ENCODE data around the gene MEIKIN. TPM values are rescaled to one million over a fixed set of nuclear protein-coding genes. Genes with fewer than 3 reads are reported as not detected.

MEIKIN gene
- total RNA-seq, 2 donors from 2014 or later = 0.19 TPM; not detected in 1

DNA sequence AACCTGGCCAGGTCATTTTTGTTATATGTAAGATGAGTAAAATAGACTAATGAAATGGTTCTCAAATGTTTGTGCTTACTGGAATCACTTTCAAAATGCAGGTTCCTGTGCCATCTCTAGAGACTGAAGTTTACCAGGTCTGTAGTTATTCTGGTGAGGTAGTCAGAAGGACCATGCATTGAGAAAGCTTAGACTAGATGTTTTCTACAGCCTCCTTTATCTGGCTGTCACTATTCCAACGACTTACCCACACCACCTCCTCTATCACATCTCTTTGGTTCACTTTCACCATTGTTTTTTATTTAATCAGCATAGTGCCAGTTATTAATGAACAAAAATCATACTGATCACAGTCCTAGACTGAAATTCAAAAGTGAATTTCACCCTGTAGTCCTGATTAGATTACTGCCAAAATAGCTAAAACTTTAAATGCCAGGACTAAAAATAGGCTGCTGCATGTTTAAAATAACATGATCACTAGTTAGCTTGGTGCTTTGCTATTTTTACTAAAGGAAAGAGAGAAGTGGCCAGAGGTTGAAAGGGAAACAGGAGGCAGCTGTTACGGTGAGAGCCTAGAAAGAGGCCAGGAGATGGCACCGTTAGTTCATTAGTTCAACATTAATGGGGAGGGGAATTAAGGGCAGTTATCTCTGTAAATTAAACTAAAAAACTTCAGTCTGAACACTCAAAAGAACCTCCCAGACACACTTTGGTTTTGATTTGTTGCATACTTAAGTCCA lies 134.8 kb downstream of the MEIKIN start:
- H3K36me3 Mint-ChIP-seq (ENCODE audit: insufficient read depth in 2 of 2) = no peaks in the 10 kb centered on the region
- H3K4me3 Mint-ChIP-seq = no peak overlapping the region
- ATAC-seq (replicated peaks in 1 of 2) (no peak), DNase-seq (no peak)
- H3K4me1 Mint-ChIP-seq (ENCODE audit: low read depth) = no peaks in the 10 kb centered on the region
- H3K27me3 Mint-ChIP-seq (ENCODE audit: low read depth) = no peaks in the 10 kb centered on the region
- no peak overlapping the region for H3K27ac Mint-ChIP-seq
- no peaks in the 10 kb centered on the region for H3K9me3 Mint-ChIP-seq

DNA sequence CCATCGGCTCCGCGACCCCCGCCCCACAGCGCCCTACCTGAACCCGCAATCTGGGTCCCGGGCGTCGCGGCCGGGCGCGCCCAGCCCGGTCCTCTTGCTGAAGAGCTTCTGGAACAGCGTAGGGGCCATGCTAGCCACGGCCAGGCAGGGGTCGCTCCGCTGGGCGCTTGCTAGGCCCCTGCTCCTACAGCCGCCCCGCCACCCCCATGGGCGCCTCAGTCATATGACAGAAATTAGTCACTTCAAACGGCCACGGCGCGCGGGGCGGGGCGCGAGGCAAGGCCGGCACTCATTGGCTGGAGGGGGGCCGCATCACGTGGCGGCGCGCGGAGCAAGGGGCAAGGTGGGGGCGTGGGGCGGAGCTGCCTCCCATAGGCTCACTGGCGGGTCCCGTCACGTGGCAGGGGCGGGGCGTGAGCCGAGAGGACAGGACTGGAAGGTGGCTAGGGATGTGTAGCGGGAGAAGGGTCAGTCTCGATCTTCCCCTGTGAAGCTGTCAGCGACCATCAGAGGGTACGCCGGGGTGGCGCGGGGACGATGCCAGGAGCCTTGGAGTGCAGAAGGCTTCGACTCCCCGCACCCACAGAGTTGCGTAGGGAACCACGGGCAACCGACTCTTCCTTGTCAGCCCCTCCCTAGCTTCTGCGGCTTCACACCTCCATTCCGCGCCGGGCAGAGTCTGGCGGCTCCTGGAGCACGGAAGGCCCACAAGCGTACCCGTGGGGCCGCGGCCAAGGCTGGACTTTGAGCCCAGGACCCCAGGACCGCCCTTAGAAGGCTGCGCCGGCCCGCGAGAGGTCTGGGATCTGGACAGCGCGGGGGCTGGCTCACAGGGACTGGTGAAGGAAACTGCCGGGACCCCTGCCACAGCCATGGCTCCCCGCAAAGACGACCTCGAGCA lies 148.4 kb downstream of the MEIKIN start, which contains the start of gene FNIP1:
TSS of gene FNIP1 (minus strand) at position 225 of the 901 bp plus-strand sequence. CDS start at position 129, 96 bp downstream.
- Mint-ChIP-seq H3K36me3 (ENCODE audit: insufficient read depth in 2 of 2) (peaks cover 2 to 5% of the 10 kb centered on the region in 2 donors), H3K9me3 (no peaks in the 10 kb centered on the region), H3K4me1 (ENCODE audit: low read depth) (peaks cover 37% of the 10 kb centered on the region), H3K27ac (peak within 1 kb of the TSS; percentile 88), H3K27me3 (ENCODE audit: low read depth) (no peaks in the 10 kb centered on the region), H3K4me3 (peak within 1 kb of the TSS; percentile 94 to 95)
- peak; percentile 100 for DNase-seq
- ATAC-seq (replicated peaks in 1 of 2) = peak; percentile 96 to 97

DNA sequence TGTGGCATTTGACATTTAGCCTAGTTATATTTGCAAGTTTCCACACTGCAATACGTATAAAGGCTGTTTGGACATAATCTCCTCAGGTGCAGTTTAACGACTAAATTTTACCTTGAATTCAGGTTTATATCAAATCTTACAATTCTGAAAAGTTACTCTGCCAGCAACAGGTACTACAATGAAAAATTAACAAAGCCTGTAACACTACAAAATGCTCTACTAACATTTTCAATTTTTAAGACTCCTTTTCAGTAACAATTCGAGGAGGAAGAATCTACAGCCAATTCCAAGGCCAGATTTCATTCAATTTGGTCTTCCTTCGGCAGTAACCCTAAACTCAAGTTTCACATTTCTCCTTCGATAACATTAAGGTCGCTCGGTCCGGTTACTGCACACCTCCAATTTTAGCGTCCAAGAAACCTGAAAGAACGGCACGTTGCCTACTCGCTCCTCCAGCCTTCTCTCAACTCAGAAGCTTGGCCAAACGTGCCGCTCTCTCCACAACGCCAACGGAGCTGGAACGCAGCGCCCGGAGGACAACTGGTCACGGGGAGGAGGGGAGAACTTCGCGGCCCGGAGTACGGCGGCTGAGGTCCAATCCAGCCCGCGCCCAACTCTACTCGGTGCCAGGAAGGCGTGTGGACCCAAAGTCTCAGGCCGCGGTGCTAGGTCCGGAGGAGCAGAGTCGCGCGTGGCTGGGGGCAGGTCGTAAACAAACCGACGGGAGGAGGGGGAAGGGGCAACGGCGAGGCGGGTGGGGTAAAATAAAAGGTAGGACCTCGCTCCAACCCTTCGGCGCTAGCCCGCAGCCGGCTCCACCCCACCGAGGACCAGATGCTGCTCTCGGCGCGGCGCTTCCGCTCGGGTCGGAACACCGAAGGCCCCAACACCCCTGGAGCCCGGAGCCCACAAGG lies 149.3 kb downstream of the MEIKIN start:
- DNase-seq = peak; percentile 45 to 47
- Mint-ChIP-seq H3K4me1 (ENCODE audit: low read depth) (peaks cover 40% of the 10 kb centered on the region), H3K27ac (peak overlapping the region; percentile 88), H3K36me3 (ENCODE audit: insufficient read depth in 2 of 2) (peaks cover 2 to 5% of the 10 kb centered on the region in 2 donors), H3K27me3 (ENCODE audit: low read depth) (no peaks in the 10 kb centered on the region), H3K4me3 (peak overlapping the region; percentile 94 to 95), H3K9me3 (no peaks in the 10 kb centered on the region)
- peak; percentile 22 for ATAC-seq (replicated peaks in 1 of 2)

GRCh38 chr5:131795228-131795627 lies 150.2 kb downstream of the MEIKIN start:
- Mint-ChIP-seq H3K36me3 (ENCODE audit: insufficient read depth in 2 of 2) (peaks cover 2 to 5% of the 10 kb centered on the region in 2 donors), H3K27ac (peak overlapping the region; percentile 73), H3K4me1 (ENCODE audit: low read depth) (peaks cover 49% of the 10 kb centered on the region), H3K27me3 (ENCODE audit: low read depth) (no peaks in the 10 kb centered on the region), H3K9me3 (no peaks in the 10 kb centered on the region), H3K4me3 (peak overlapping the region; percentile 94 to 95)
- ATAC-seq (replicated peaks in 1 of 2) (no peak), DNase-seq (no peak)

DNA sequence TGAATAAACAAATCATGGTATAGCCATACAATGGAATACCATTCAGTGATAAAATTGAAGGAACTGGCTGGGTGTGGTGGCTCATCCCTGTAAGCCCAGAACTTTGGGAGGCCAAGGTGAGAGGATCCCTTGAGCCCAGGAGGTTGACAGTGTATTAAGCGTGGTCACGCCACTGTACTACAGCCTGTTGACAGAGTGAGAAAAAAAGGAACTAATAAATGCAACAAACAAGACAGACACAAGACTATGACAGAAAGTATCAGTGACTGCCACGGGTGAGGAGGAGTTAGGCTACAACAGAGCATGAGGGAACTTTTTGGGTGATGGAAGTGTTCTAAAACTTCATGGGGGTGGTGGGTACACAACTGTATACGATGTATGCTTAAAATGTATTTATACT lies 150.9 kb downstream of the MEIKIN start:
- Mint-ChIP-seq H3K27me3 (ENCODE audit: low read depth) (no peaks in the 10 kb centered on the region), H3K4me3 (peak overlapping the region; percentile 41 to 56), H3K27ac (peak overlapping the region; percentile 23), H3K9me3 (peaks cover 0 to 2% of the 10 kb centered on the region in 2 donors), H3K36me3 (ENCODE audit: insufficient read depth in 2 of 2) (peaks cover 4 to 5% of the 10 kb centered on the region in 2 donors), H3K4me1 (ENCODE audit: low read depth) (peaks cover 52% of the 10 kb centered on the region)
- ATAC-seq (replicated peaks in 1 of 2) (no peak), DNase-seq (no peak)

DNA sequence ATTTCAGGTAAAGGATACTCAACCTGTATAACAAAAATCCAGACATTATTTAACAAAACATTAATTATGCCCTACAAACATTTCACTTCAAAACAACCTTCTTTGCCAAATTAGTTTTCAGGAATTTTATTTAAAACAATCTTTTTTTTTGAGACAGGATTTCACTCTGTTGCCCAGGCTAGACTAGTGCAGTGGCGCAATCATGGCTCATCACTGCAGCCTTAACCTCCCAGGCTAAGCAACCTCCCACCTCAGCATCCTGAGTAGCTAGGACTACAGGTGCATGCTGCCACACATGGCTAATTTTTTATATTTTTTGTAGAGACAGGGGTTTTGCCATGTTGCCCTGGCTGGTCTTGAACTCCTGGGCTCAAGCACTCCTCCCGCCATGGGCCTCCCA lies 152.6 kb downstream of the MEIKIN start:
- DNase-seq = no peak
- Mint-ChIP-seq H3K4me3 (no peak overlapping the region), H3K36me3 (ENCODE audit: insufficient read depth in 2 of 2) (peaks cover 5% of the 10 kb centered on the region in 2 donors), H3K9me3 (peaks cover 0 to 2% of the 10 kb centered on the region in 2 donors), H3K4me1 (ENCODE audit: low read depth) (peaks cover 57% of the 10 kb centered on the region), H3K27me3 (ENCODE audit: low read depth) (no peaks in the 10 kb centered on the region), H3K27ac (no peak overlapping the region)
- no peak for ATAC-seq (replicated peaks in 1 of 2)

- DNase-seq = no peak
- Mint-ChIP-seq H3K27me3 (ENCODE audit: low read depth) (no peaks in the 10 kb centered on the region), H3K4me1 (ENCODE audit: low read depth) (peaks cover 60% of the 10 kb centered on the region), H3K36me3 (ENCODE audit: insufficient read depth in 2 of 2) (peaks cover 5% of the 10 kb centered on the region in 2 donors), H3K4me3 (no peak overlapping the region), H3K9me3 (peaks cover 0 to 2% of the 10 kb centered on the region in 2 donors), H3K27ac (no peak overlapping the region)
- ATAC-seq (replicated peaks in 1 of 2) = no peak
These were observed 153.6 kb downstream of the MEIKIN start for GRCh38 chr5:131791866-131792265.

DNA sequence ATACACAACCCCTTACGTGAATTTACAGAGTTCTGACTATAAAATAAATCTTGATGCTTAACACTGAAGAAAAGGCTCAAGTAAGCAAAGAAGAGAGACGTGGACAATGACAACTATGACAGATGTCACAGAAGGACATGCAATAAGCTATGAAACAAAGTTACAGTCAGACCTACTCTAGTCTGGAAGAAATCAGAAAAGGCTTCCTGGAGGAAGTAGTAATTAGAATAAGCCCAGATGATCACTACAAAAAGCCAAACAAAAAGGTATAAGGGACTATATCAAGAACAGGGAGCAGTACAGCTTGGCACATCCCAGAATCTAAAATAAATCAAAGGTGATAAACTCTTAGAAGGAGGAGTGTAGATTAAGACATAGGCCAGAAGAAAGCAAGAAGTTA lies 154.9 kb downstream of the MEIKIN start:
- Mint-ChIP-seq H3K4me1 (ENCODE audit: low read depth) (peaks cover 55% of the 10 kb centered on the region), H3K9me3 (peaks cover 0 to 2% of the 10 kb centered on the region in 2 donors), H3K27me3 (ENCODE audit: low read depth) (no peaks in the 10 kb centered on the region), H3K27ac (no peak overlapping the region), H3K4me3 (no peak overlapping the region), H3K36me3 (ENCODE audit: insufficient read depth in 2 of 2) (peaks cover 2 to 5% of the 10 kb centered on the region in 2 donors)
- DNase-seq (no peak), ATAC-seq (replicated peaks in 1 of 2) (no peak)

DNA sequence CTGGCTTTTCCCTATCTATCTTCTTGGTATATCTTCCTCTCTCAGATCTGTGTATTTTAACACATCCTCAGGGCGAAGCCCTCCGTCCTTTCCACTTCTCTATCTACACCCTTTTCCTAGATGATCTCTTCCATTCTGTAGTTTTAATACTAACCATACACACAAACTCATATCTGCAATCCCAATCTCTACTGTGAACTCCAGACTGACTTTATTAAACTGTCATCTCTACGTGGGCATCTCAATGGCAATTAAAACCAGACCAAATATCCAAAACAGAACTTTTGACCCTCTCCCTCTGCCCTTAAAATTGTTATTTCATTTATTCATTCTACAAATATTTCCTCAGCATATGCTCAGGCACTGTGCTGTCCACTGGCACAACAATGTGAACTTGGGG lies 155.7 kb downstream of the MEIKIN start:
- DNase-seq (no peak), ATAC-seq (replicated peaks in 1 of 2) (no peak)
- no peak overlapping the region for H3K27ac Mint-ChIP-seq
- no peak overlapping the region for H3K4me3 Mint-ChIP-seq
- peaks cover 0 to 2% of the 10 kb centered on the region in 2 donors for H3K9me3 Mint-ChIP-seq
- H3K36me3 Mint-ChIP-seq (ENCODE audit: insufficient read depth in 2 of 2) = peaks cover 0 to 2% of the 10 kb centered on the region in 2 donors
- H3K4me1 Mint-ChIP-seq (ENCODE audit: low read depth) = peaks cover 47% of the 10 kb centered on the region
- H3K27me3 Mint-ChIP-seq (ENCODE audit: low read depth) = no peaks in the 10 kb centered on the region

- Mint-ChIP-seq H3K9me3 (peaks cover 0 to 2% of the 10 kb centered on the region in 2 donors), H3K4me1 (ENCODE audit: low read depth) (peaks cover 39% of the 10 kb centered on the region), H3K4me3 (no peak overlapping the region), H3K27ac (no peak overlapping the region), H3K36me3 (ENCODE audit: insufficient read depth in 2 of 2) (peaks cover 0 to 2% of the 10 kb centered on the region in 2 donors), H3K27me3 (ENCODE audit: low read depth) (no peaks in the 10 kb centered on the region)
- DNase-seq (no peak), ATAC-seq (replicated peaks in 1 of 2) (no peak)
These were observed 157.7 kb downstream of the MEIKIN start for GRCh38 chr5:131787736-131788135.

- Mint-ChIP-seq H3K27ac (no peak overlapping the region), H3K9me3 (peaks cover 1 to 2% of the 10 kb centered on the region in 2 donors), H3K4me1 (ENCODE audit: low read depth) (peaks cover 39% of the 10 kb centered on the region), H3K27me3 (ENCODE audit: low read depth) (no peaks in the 10 kb centered on the region), H3K36me3 (ENCODE audit: insufficient read depth in 2 of 2) (peaks cover 2 to 3% of the 10 kb centered on the region in 2 donors), H3K4me3 (no peak overlapping the region)
- DNase-seq = no peak
- ATAC-seq (replicated peaks in 1 of 2) = no peak
These were observed 158.4 kb downstream of the MEIKIN start for GRCh38 chr5:131786900-131787692.

DNA sequence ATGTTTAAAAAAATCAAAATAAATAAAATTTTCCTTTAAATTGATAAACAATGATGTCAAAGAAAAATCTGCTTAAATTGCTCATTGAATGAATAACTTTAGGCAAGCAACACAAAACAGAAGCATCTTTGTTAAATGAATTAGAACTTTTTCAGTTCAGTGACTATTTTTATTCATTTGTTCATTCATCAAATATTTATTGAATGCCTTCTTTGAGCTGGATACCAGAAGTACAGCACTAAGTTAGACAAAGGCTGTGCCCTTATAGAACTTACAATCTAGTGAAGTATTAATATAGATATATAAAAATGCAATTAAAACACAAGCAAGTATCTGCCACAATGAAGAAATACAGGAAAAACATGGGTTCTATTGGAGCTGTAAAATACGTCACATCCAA lies 159.4 kb downstream of the MEIKIN start:
- no peak overlapping the region for H3K27ac Mint-ChIP-seq
- no peaks in the 10 kb centered on the region for H3K27me3 Mint-ChIP-seq (ENCODE audit: low read depth)
- ATAC-seq (replicated peaks in 1 of 2) = no peak
- DNase-seq = no peak
- H3K4me1 Mint-ChIP-seq (ENCODE audit: low read depth) = peaks cover 41% of the 10 kb centered on the region
- peaks cover 2 to 3% of the 10 kb centered on the region in 2 donors for H3K36me3 Mint-ChIP-seq (ENCODE audit: insufficient read depth in 2 of 2)
- no peak overlapping the region for H3K4me3 Mint-ChIP-seq
- H3K9me3 Mint-ChIP-seq = peaks cover 1 to 2% of the 10 kb centered on the region in 2 donors

All from activated T-cell treated with anti-CD3 and anti-CD28 coated beads, Interleukin-2, amount 50 U/mL, for 72 hours (primary cell).